ENCODE measurements around the gene C12orf57. TPM values are rescaled to one million over a fixed set of nuclear protein-coding genes. Genes with fewer than 3 reads are reported as not detected.

The C12orf57 gene
- total RNA-seq, 1 donor from 2014 or later: 228 TPM

DNA sequence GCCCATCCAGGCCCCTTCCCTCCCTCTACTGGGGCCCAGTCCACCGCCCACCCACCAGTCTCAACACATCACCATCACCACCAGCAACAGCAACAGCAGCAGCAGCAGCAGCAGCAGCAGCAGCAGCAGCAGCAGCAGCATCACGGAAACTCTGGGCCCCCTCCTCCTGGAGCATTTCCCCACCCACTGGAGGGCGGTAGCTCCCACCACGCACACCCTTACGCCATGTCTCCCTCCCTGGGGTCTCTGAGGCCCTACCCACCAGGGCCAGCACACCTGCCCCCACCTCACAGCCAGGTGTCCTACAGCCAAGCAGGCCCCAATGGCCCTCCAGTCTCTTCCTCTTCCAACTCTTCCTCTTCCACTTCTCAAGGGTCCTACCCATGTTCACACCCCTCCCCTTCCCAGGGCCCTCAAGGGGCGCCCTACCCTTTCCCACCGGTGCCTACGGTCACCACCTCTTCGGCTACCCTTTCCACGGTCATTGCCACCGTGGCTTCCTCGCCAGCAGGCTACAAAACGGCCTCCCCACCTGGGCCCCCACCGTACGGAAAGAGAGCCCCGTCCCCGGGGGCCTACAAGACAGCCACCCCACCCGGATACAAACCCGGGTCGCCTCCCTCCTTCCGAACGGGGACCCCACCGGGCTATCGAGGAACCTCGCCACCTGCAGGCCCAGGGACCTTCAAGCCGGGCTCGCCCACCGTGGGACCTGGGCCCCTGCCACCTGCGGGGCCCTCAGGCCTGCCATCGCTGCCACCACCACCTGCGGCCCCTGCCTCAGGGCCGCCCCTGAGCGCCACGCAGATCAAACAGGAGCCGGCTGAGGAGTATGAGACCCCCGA is 7.0 kb upstream of the C12orf57 start:
- DNase-seq (ENCODE audit: low spot score): no peak

DNA sequence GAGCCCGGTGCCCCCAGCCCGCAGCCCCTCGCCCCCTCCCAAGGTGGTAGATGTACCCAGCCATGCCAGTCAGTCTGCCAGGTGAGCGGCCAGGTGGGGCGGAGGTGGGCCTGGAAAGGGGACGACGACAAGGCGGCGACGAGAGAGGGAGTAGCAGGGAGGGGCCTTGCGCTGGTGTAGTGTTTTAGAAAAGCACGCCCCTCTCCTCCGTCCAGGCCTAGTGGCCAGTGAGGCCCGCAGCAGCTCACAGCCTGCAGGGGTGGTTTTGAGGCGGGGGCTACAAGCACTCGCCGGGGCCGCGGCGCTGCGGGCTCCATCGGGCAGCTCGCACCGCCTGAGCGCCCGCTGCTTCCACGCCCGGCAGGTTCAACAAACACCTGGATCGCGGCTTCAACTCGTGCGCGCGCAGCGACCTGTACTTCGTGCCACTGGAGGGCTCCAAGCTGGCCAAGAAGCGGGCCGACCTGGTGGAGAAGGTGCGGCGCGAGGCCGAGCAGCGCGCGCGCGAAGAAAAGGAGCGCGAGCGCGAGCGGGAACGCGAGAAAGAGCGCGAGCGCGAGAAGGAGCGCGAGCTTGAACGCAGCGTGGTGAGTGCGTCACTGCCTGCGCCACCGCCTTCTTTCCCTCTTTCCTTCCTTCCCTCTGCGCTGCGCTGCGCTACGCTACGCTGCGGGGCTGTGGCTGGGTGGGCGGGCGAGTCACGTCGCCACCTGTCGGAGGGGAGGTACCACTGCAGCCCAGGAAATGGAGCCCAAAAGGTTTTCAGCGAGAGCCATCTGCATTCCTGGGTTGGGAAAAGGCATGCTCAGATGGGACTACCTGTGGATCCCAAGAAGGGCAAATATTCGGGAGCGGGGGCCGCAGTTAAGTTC is 6.1 kb upstream of the C12orf57 start:
- DNase-seq (ENCODE audit: low spot score): peak; percentile 97

DNA sequence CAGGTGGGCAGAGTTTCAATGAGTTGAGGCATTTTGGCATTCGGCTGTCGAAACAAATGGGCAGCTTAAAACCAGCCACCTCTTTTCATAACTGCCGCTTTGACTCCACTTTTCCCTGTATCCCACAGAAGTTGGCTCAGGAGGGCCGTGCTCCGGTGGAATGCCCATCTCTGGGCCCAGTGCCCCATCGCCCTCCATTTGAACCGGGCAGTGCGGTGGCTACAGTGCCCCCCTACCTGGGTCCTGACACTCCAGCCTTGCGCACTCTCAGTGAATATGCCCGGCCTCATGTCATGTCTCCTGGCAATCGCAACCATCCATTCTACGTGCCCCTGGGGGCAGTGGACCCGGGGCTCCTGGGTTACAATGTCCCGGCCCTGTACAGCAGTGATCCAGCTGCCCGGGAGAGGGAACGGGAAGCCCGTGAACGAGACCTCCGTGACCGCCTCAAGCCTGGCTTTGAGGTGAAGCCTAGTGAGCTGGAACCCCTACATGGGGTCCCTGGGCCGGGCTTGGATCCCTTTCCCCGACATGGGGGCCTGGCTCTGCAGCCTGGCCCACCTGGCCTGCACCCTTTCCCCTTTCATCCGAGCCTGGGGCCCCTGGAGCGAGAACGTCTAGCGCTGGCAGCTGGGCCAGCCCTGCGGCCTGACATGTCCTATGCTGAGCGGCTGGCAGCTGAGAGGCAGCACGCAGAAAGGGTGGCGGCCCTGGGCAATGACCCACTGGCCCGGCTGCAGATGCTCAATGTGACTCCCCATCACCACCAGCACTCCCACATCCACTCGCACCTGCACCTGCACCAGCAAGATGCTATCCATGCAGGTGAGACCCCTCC is 5.2 kb upstream of the C12orf57 start:
- no peak for DNase-seq (ENCODE audit: low spot score)

DNA sequence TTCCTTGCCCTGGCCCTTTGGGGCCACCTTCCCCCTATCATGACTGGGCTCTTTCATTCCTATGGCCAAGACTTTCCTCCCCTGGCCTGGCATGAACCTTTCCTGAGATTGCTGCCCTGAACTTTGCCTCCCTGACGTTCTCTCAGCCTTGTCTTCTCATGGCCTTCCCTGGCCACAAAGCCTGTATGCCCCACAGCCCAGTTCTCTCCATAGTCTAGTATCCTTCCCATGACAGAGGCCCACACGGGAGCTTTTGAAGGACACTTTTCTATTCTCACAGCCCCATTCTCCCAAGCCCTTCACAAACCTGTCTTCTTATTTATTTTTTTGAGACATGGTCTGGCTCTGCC is 4.7 kb upstream of the C12orf57 start:
- DNase-seq (ENCODE audit: low spot score): no peak

DNA sequence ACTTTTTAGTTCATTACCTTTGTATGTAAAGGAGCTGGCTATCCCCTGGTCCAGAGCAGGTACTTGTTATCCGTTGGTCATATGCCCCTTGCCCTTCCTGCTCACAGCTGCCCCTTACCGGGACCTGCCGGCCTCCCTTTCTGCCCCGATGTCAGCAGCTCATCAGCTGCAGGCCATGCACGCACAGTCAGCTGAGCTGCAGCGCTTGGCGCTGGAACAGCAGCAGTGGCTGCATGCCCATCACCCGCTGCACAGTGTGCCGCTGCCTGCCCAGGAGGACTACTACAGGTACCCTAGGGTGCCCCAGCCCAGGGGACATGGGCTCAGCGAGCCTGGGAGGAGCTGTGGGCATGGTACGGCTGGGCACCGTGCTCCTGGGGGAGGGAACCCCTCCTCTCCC is 2.6 kb upstream of the C12orf57 start:
- no peak for DNase-seq (ENCODE audit: low spot score)

DNA sequence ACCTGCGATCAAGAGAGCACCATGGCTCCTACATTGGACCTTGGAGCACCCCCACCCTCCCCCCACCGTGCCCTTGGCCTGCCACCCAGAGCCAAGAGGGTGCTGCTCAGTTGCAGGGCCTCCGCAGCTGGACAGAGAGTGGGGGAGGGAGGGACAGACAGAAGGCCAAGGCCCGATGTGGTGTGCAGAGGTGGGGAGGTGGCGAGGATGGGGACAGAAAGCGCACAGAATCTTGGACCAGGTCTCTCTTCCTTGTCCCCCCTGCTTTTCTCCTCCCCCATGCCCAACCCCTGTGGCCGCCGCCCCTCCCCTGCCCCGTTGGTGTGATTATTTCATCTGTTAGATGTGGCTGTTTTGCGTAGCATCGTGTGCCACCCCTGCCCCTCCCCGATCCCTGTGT is 2.0 kb upstream of the C12orf57 start:
- no peak for DNase-seq (ENCODE audit: low spot score)

DNA sequence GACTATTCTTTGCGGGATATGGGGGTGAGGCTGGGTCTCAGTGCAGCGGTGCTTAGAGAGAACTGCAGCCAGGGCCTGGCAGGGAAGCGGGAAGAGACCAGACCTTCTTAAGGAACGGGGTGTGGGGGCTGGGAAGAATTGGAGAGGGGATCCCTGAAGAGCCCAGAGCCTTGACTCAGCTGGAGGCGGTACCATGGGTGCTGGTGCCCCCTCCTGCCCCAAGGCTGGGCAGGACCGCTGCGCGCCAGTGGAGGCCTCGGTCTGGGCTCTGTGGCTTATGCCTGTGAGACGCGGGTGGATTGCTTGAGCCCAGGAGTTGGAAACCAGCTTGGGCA is 1.5 kb upstream of the C12orf57 start:
- peak; percentile 43 for DNase-seq (ENCODE audit: low spot score)

DNA sequence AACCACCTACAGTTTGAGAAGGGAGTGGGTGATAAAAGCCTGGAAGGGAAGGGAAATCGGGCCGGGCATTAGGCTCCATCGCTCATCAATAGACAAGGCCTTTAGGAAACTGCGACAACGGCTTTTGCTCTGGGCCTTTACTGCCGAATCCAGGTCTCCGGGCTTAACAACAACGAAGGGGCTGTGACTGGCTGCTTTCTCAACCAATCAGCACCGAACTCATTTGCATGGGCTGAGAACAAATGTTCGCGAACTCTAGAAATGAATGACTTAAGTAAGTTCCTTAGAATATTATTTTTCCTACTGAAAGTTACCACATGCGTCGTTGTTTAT is 467 bp upstream of the C12orf57 start:
- DNase-seq (ENCODE audit: low spot score): peak; percentile 96

DNA sequence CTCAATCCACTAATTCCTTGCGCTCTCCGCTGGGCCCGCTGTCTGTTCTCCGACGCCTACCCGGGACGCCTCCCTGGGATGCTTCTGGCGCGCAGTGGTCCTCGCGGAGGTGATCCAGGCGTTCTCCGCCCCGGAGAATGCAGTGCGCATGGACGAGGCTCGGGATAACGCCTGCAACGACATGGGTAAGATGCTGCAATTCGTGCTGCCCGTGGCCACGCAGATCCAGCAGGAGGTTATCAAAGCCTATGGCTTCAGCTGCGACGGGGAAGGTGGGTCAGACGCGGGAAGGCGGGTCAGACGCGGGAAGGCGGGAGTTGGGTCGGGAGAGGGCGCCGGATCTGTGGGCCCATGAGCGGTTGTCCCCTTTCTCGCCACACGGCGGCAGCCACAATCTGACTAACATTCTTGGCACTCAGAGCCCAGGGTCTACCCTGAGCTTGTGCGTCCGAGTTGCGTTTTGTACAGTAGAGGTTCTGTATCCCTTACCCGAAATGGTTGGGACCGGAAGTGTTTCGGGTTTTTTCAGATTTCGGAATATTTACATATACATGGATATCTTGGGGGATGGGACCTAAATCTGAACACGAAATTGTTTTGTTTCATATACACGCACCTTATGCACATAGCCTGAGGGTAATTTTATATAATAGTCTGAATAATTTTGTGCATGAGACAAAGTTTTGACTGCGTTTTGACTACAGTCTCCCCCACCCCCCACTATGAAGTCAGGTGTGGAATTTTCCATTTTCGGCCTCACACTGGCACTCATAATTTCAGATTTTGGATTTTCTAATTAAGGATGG is 762 bp downstream of the C12orf57 start:
- DNase-seq (ENCODE audit: low spot score): peak; percentile 97

DNA sequence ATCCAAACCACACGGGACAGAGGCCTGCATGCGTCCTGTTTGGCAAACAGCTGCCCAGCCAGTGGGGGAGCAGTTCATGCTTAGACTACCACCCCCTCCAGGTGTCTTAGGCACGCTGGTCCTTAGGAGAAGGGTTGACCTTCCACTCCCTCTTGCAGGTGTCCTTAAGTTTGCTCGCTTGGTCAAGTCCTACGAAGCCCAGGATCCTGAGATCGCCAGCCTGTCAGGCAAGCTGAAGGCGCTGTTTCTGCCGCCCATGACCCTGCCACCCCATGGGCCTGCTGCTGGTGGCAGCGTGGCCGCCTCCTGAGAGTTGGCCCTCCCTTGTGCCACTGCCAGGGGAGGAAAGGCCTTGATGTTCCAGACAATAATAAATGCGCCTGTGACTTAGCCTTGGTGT is 1.8 kb downstream of the C12orf57 start:
- no peak for DNase-seq (ENCODE audit: low spot score)

DNA sequence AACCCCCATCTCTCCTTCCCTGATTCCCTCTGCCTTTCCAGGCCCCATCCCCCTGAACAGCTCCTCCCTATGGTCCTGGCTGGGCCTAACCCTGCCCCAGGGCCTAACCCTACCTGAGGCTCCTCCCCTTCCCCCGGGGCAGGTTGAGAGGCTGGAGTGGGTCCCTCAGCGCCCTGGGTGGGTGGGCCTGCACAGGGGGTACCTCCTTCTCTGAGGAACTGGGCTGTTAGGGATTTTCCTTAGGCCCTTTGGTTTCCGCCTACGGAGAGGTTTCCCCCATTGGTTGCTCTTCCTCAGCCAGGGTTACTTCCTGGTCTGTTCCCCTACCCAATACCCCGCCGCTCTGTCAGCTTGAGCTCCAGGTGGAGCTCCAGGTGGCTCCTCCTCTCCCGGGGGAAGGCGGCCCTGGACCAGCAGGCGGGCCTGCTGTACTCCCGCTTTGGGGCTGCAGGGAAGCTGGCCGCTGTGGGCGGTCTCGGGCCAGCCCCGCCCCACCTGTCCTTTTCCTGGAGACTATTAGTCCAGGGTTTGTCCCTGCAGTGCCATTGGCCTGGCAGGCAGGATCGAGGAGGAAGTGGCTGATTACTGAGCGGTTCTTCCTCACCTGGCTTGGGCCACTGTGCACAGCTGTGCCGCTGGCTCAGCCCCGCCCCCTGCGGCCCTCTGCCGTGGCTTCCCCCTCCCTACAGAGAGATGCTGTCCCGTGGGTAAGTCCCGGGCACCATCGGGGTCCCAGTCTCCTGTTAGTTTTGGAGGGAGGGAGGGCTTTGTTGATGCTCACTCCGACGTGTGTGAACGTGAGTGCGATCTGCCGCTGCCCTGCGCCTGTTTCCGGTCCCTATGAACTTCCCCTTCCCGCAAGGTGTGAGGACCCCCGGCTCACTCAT is 2.5 kb downstream of the C12orf57 start:
- peak; percentile 77 for DNase-seq (ENCODE audit: low spot score)

DNA sequence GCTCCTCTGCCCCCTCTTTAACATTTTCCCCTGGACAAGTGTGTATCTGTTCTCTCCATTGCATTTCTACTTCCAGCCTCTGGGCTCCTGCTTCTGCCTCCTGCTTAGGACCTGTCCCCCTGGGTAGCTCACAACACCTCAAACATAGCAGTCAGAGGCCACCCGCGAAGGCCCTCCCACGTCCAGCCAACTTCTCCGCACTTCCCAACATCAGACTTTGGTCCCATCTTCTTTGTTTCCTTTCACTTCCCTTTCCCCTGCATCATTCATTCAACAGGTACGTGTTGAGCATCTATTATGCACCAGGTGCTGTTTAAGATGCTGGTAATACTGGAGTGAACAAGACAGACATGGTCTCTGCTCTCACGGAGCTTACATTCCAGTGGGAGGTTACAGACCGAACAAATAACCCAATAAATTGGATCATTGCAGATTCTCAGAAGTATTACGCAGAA is 3.1 kb downstream of the C12orf57 start:
- no peak for DNase-seq (ENCODE audit: low spot score)

DNA sequence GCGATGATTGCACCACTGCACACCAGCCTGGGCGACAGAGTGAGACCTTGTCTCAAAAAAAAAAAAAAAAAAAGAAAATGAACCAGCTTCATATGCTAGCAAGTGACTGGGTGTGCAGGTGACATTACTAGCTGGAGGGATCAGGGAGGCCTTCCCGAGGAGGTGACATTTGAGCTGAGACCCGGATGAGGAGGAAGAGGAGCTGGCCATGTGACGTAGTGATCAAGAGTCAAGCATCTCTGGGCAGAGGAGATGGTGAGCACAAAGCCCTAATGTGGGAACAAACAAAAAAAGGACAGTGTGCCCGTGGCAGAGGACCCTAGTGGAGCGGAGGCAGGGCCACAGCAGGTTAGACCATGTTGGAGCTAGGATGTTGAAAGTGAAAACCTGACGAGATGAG is 3.8 kb downstream of the C12orf57 start:
- DNase-seq (ENCODE audit: low spot score): no peak

DNA sequence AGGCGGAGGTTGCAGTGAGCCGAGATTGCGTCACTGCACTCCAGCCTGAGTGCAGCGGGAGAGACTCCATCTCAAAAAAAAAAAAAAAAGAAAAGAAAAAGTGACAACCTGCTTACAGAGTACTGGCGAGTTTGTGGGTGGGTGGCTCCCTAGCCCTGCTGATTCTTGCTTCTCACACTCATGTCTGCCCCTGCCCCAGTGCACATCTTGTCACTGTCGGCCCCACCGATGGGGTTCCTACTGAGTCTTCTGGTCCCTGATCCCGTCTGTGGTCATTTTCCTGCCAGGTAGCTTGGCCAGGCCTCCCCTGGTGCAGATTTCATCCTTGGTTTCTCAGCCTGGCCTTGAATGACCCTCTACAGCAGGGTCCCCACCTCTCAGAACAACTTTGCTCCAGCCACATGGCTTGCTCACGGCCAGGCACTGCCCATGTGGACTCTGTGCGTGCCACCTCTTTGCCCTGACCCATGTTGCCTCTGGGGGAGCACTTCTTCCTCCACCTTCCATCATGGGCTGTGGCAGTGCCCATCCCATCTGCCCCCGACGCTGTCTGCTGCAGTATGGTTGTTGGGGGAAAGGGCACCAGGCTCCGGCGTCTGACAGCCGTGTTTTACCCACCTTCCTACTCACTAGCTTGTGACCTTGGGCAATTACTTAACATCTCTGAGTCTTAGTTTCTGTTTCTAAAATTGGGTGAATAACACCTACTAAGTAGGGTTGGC is 5.2 kb downstream of the C12orf57 start:
- no peak for DNase-seq (ENCODE audit: low spot score)

DNA sequence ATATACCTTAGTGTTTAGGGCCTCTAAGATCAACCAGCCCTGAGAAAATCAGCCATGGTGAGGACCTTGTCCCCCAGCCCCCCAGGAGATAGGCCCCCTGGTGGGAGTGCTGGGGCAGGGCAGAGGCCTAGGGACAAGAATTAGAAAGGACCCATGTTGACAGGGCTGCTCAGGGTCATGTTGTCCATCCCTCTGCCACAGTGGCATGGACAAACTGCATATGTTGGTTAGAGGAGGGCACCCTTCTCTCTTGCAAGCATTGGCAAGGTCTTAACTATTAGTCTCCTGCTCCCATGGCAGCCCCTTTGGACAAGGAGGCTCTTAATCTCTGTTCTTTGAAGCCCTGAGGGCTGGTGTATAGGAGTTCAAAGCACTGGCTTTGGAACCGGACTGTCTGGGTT is 6.6 kb downstream of the C12orf57 start:
- DNase-seq (ENCODE audit: low spot score): no peak

DNA sequence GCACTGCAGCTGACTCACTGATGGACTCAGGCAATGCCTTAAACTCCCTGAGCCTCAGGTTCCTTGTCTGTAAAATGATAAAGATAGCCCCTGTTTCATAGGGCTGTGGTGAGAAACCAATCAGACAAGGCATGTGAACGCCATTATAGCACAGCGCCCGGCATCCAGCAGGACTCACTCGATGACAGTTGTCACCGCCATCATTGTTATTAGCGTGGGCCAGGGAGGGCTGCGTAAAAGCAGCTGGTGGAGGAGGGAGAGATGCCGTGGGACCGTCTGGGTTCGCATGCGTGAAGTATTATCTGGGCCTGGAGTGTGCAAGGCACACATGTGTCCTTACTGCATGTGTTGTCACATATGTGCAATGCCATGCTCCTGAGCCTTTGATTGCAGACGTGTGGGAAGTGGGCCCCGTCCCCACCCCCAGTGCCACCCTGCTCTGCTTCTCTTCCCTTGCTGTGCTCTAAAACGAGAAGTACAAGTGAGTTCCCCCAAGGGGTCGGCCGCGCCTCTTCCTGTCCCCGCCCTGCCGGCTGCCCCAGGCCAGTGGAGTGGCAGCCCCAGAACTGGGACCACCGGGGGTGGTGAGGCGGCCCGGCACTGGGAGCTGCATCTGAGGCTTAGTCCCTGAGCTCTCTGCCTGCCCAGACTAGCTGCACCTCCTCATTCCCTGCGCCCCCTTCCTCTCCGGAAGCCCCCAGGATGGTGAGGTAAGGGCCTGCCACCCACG is 7.2 kb downstream of the C12orf57 start, which contains the start of gene PTPN6:
PTPN6 (plus strand) TSS at position 546 of the 730 bp plus-strand sequence; CDS start at position 703, 157 bp downstream.
- DNase-seq (ENCODE audit: low spot score): no peak

DNA sequence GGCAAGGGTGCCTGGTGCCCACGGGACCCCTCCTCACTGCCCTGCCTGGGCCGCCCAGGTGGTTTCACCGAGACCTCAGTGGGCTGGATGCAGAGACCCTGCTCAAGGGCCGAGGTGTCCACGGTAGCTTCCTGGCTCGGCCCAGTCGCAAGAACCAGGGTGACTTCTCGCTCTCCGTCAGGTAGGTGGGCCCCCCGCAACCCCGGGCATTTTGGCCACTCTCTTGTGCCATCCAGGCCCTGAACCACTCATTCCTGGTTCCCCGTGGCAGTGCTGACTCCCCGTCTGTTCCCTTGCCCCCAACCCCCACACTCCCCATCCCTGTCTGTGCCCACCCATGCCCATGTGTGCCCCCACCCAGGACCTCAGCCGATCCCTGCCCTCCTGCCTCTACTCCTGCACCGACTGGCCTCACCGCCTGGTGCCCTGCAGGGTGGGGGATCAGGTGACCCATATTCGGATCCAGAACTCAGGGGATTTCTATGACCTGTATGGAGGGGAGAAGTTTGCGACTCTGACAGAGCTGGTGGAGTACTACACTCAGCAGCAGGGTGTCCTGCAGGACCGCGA is 7.8 kb downstream of the C12orf57 start:
- no peak for DNase-seq (ENCODE audit: low spot score)

DNA sequence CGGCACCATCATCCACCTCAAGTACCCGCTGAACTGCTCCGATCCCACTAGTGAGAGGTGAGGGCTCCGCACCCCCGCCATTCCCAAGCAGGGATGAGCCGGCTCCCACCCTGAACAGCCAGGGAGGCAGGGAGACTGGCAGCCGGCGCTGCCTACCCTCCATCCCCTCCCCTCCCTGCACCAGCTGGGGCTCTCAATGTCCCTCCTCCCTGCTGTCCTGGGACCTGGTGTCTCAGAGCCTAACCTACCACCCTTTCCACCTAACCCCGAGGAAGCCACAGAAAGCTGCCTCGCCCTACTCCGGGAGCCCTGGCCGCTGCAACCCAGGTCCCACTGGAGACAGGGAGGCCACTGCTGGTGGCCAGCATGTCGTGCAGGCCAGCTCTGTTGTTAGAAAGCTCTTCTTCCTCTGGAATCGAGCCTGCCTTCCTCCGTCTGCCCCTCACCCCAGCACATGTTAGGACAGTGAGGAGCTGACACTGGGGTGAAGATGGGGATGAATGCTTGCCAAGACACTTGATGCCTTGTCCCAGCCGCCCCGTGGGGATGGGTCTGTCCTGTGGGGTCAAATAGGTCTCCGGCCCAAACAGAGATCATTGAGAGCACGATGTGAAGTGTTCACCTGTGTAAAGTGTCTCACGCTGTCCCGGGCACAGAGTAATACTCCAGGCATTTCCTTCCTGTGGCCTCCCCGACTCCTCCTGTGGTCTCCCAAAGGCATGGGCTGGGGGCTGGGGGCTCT is 8.5 kb downstream of the C12orf57 start:
- no peak for DNase-seq (ENCODE audit: low spot score)
